ENCODE measurements around the gene MXRA8.
"Not testable (repeated sequence)": the region's sequence is repeated elsewhere in the genome, so short reads cannot be mapped to it uniquely, and the experiment has no call there.

Gene MXRA8

DNA sequence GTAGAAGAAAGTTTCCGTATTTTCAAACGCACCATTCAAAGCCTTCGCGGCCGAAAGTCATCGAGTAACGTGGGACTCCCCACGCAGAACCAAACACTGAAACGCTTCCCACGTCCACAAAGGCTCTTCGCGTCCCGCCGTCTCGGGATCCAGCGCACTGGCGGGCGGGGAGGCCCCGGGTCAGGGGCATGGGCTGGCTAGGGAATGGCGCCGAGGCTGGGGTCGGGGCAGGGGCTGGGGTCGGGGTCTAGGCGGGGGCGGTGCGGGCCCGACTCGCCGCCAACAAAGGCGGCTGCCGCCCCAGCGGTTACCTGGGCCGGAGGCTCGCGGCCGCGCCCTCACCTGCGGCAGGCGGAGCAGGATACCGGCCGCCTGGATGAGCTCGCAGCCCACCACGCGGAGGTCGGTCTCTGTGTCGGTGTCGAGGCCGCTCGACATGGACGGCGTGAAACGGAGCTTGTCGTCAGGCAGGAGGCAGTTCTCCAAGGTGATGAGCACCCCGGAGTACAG, 40.4 kb upstream of the MXRA8 start:
- Mint-ChIP-seq H3K27me3 (no peaks in the 10 kb centered on the region), H3K27ac (peak overlapping the region; percentile 93 to 97), H3K4me3 (peak overlapping the region; percentile 93 to 96), H3K4me1 (peaks cover 67% of the 10 kb centered on the region), H3K9me3 (no peaks in the 10 kb centered on the region)
- DNase-seq = no peak
- ATAC-seq = peak; percentile 6

DNA sequence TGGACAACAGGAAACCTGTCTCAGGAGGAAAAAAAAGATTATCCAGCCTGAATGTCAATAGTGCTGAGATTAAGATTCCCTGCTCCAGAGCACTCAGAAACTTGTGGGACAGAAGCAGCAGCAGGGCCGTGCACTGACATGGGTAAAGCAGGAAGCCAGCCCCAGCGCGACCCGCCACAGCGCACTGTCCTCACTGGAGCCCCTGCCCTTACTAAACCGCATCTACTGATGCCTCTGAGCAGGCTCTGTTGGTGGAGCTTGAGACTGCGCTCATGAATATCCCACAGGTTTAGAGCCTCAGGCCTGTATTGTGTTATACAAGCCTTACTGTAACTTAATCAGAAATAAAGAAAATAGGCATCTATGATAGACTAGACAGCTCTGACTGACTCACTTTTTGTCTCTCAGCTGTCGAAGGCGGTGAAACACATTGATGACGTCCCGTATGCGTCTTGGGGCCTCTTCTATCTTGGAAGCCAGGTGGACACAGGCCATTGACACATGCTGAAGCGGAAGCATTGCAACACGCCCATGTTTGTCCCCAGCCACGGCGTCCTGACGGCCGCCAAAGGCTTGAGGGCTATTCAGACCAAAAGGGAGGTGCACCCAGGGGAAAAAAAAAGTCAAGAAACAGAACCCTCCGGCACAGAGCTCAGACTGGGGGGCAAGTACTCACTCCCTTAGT, 39.6 kb upstream of the MXRA8 start:
- peak overlapping the region; percentile 93 to 97 for H3K27ac Mint-ChIP-seq
- H3K4me3 Mint-ChIP-seq = peak overlapping the region; percentile 93 to 96
- peaks cover 68% of the 10 kb centered on the region for H3K4me1 Mint-ChIP-seq
- DNase-seq = no peak
- no peak for ATAC-seq
- no peaks in the 10 kb centered on the region for H3K9me3 Mint-ChIP-seq
- no peaks in the 10 kb centered on the region for H3K27me3 Mint-ChIP-seq

DNA sequence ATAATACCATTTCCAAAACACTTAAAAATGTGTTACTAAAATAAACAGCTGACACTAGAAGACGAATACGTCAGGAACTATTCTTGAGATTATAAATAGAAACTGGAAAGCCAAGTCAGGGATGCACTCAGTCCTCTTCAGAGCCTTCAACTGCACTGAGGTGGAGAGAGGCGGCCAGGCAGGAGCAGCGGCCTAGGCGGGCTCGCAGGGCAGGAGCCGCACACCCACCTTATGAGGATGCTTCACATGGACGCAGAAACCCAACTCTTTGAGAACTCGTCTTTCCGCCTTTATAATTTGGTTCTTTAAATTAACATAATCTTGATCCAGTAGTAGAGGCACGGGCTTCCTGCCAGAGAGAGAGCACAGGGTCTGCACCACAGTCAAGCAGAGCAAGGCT, 36.8 kb upstream of the MXRA8 start:
- DNase-seq = no peak
- H3K4me1 Mint-ChIP-seq = peaks cover 54% of the 10 kb centered on the region
- H3K4me3 Mint-ChIP-seq = peak overlapping the region in 1 of 2 donors; percentile 29
- peak overlapping the region in 1 of 2 donors; percentile 80 for H3K27ac Mint-ChIP-seq
- no peaks in the 10 kb centered on the region for H3K27me3 Mint-ChIP-seq
- no peaks in the 10 kb centered on the region for H3K9me3 Mint-ChIP-seq
- no peak for ATAC-seq

DNA sequence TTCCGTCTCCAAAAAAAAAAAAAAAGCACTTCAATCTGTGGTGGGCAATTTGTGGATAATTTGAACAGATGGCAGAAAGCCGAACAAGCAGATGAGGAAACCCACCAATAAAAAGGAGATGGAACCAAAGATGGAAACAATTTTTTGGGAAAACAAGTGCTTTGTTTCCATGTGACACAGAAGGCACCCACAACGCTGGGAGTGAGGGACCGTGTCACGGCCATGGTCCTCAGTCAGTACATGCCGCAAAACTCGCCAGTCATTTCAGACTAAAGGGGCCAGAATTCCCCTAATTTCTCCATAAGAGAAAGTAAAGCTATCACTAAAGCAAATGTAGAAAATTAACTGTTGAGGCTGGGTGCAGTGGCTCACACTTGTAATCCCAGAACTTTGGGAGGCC, 35.8 kb upstream of the MXRA8 start:
- no peak for DNase-seq
- Mint-ChIP-seq H3K27me3 (no peaks in the 10 kb centered on the region), H3K9me3 (no peaks in the 10 kb centered on the region), H3K4me1 (peaks cover 46% of the 10 kb centered on the region), H3K4me3 (no peak overlapping the region), H3K27ac (no peak overlapping the region)
- no peak for ATAC-seq

DNA sequence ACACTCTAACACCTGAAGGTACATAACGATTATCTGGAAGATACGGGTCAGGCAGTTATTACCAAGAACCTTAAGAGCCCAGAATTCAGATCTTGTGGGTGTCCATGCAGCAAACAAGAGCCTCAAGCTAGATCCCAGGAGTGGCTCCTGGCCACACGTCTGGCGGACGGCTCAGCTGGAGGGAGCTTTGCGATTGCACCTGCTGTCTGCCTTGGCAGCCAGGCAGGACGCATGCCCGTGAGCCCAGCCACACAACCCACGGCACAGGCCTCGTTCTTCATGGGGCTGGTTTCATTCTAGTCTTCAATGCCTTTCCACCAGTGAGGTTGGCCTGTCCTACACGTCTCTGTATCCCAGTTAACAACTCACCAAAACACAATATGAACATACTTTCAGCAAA, 35.1 kb upstream of the MXRA8 start:
- peaks cover 46% of the 10 kb centered on the region for H3K4me1 Mint-ChIP-seq
- DNase-seq (no peak), ATAC-seq (no peak)
- no peaks in the 10 kb centered on the region for H3K27me3 Mint-ChIP-seq
- no peaks in the 10 kb centered on the region for H3K9me3 Mint-ChIP-seq
- H3K4me3 Mint-ChIP-seq = no peak overlapping the region
- no peak overlapping the region for H3K27ac Mint-ChIP-seq

DNA sequence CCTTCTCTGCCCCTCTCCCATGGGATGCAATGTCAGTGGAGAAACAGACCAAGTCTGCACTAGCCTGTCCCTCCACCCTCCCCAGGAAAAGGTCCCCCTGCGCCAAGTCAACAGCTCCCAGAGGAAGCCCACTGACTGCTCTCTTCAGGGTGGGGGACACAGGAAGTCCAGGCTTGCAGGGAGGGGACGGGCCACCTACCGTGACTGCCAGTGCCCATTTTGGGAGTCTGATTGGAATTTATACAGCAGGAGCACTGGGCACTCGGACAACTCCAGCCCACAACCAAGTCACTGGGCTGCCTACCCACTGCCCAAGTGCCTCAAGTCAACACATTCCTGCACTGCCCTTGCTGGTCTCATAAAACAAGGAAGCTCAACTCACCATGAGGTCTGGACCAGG, 34.7 kb upstream of the MXRA8 start:
- Mint-ChIP-seq H3K27ac (no peak overlapping the region), H3K27me3 (no peaks in the 10 kb centered on the region), H3K4me1 (peaks cover 42% of the 10 kb centered on the region), H3K9me3 (no peaks in the 10 kb centered on the region), H3K4me3 (no peak overlapping the region)
- no peak for ATAC-seq
- DNase-seq = no peak

DNA sequence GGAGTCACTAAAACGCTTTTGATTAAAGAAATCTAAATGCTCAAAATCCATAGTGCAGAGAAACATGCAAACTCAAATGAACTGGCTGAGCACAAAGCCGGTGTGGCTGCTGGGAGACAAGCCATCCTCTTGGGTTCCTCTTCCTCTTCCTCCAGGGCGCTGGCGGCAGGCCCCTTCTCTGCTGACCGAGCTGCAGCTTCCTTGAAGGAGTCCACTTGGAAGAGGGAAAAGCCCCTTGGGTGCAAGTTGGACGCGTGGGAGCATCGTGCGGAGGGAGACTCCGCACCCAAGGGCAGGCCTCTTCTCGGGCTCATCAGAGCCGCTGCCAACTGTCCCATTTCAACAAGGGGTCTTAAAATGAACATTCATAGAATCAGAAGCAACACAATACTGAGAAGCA, 32.9 kb upstream of the MXRA8 start:
- peaks cover 31% of the 10 kb centered on the region for H3K4me1 Mint-ChIP-seq
- H3K4me3 Mint-ChIP-seq = no peak overlapping the region
- ATAC-seq = no peak
- peak overlapping the region; percentile 37 to 42 for H3K27ac Mint-ChIP-seq
- no peak for DNase-seq
- H3K9me3 Mint-ChIP-seq = no peaks in the 10 kb centered on the region
- H3K27me3 Mint-ChIP-seq = no peaks in the 10 kb centered on the region

DNA sequence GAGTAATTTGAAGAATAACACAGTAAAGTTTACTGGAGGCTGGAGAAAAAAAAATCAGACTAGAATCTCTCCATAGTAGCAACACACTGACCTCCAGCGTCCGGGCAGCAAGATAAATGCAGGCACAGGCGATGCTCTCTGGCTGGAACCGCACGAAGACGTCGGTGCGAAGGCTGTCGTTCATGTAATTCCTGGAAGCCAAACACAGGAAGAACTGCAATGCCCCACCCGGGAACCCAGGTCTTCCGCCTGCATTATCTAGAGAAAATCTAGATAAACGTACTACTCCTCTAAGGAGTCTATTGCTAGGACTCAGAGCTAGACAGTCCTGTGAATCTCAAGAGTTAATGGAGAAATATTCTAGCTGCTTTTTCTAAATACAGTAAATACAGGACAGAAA, 32.3 kb upstream of the MXRA8 start:
- no peaks in the 10 kb centered on the region for H3K27me3 Mint-ChIP-seq
- H3K4me3 Mint-ChIP-seq = no peak overlapping the region
- no peaks in the 10 kb centered on the region for H3K9me3 Mint-ChIP-seq
- DNase-seq (no peak), ATAC-seq (no peak)
- H3K27ac Mint-ChIP-seq = peak overlapping the region in 1 of 2 donors; percentile 37
- peaks cover 28% of the 10 kb centered on the region for H3K4me1 Mint-ChIP-seq

DNA sequence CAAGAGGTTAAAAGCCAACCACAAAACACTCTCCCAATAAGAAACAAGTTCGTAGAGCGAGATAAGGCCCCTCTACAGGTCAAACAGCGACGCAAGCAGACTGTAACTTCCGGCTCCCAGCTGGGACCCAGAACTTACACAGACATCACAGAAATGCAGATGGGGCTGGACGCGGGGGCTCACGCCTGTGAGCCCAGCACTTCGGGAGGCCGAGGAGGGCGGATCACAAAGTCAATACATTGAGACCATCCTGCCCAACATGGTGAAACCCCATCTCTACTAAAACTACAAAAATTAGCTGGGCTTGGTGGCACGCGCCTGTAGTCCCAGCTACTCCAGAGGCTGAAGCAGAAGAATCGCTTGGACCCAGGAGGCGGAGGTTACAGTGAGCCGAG, 29.7 kb upstream of the MXRA8 start:
- H3K4me1 Mint-ChIP-seq = peaks cover 13% of the 10 kb centered on the region

DNA sequence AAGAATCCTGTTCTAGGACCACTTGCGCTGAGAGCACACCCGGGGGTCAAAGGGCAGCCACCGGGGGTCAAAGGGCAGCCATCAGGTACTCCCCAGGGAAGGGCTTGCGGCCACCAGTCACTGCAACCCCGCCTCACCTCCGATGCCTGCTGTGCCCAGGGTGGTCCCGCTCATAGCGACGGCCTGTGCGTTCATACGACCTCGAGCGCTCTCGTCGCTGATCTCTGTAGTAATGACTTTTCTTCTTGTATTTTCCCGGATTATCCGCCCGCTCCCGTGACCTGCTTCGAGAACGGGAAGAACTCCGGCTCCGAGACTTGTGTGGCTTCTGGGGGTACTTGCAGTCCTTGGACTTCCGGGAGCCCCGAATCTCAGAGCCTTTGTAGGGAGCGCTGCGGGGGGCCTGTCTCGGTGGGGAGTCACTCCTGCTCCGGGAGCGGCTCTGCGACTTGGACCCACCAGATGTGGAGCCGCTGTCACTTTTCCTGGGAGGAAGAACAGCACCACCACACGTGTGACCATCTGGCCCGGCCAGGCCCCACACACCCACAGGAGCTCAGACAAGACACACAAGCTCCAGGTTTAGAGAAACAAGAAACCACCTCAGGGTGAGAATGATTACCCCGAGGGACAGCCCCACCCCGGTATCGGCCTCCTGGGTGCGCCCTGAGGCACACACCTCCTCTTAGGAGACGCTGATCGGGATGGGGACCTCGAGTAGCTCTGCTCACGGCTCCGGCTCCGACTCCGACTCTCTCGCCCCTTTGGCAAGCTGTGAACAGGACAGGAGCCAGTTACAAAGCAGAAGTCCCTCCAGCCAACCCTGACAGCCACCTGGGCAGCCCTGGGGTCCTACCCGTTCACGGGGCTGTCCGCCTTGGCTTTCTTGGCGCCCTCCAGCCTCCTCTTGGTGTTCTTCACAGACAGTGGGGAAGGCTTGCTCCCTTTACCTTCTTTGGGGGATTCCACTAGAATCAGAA, 29.0 kb upstream of the MXRA8 start:
- H3K27ac Mint-ChIP-seq = peak overlapping the region in 1 of 2 donors; percentile 67
- peaks cover 7% of the 10 kb centered on the region for H3K4me1 Mint-ChIP-seq
- ATAC-seq = no peak
- no peaks in the 10 kb centered on the region for H3K27me3 Mint-ChIP-seq
- DNase-seq = no peak
- no peak overlapping the region for H3K4me3 Mint-ChIP-seq
- no peaks in the 10 kb centered on the region for H3K9me3 Mint-ChIP-seq

More for the DNA sequence above, 29.7 kb upstream of the MXRA8 start:
- peak overlapping the region in 1 of 2 donors; percentile 67 for H3K27ac Mint-ChIP-seq
- no peak for DNase-seq
- no peaks in the 10 kb centered on the region for H3K27me3 Mint-ChIP-seq
- ATAC-seq = no peak
- H3K4me3 Mint-ChIP-seq = no peak overlapping the region
- no peaks in the 10 kb centered on the region for H3K9me3 Mint-ChIP-seq

DNA sequence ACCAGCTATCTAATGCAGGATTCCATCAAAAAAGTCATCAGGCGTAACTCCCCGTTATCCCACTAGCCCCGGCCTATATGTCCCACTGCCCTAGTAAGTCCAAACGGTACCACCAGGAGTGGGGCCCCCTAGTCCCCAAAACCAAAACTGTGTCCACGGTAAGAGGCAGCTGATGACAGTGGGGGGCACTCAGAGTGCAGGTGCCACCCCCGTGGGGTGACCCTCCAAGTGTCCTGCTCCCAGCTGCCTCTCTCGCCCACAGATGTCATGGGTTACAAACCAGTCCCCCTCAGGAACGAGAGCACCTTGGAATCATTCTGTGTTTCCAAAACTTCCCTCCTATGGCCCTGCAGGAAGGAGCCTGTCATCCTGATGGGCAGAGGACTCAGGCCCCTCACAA, 27.6 kb upstream of the MXRA8 start:
- no peaks in the 10 kb centered on the region for H3K9me3 Mint-ChIP-seq
- ATAC-seq (no peak), DNase-seq (no peak)
- H3K4me3 Mint-ChIP-seq = no peak overlapping the region
- no peaks in the 10 kb centered on the region for H3K4me1 Mint-ChIP-seq
- H3K27ac Mint-ChIP-seq = no peak overlapping the region
- H3K27me3 Mint-ChIP-seq = no peaks in the 10 kb centered on the region

DNA sequence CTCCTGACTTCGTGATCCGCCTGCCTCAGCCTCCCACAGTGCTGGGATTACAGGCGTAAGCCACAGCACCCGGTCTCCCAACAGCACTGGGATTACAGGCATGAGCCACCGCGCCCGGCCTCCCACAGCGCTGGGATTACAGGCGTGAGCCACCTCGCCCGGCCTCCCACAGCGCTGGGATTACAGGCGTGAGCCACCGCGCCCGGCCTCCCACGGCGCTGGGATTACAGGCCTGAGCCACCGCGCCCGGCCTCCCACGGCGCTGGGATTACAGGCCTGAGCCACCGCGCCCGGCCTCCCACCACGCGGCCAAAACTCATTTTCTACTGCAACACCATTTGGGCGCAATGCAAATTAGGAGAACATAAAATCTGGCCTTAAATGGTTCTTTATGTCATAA, 27.0 kb upstream of the MXRA8 start:
- H3K4me1 Mint-ChIP-seq, H3K27me3 Mint-ChIP-seq, ATAC-seq, H3K9me3 Mint-ChIP-seq, H3K4me3 Mint-ChIP-seq, DNase-seq: not testable (repeated sequence)
- H3K27ac Mint-ChIP-seq = peak overlapping the region in 1 of 2 donors; percentile 54

DNA sequence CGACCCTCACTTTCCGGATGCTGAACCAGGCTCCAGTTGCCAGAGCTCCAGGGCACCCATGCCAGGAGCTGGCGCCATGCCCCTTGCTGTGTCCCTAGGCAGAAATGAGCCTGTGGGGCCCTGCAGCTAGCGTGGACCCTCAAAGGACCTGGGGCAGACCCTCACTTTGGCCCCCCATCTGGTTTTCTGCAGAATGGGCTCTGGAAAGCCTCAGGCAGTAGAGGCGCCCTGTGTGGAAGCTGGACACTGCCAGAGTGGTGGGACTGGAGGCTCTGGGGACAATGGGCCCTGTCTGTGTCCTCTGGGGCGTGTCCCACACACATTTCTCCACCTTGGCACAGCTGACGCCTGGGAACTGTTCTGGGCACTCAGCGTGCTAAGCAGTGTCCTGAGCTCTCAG, 22.9 kb upstream of the MXRA8 start:
- no peak overlapping the region for H3K27ac Mint-ChIP-seq
- no peaks in the 10 kb centered on the region for H3K27me3 Mint-ChIP-seq
- no peaks in the 10 kb centered on the region for H3K9me3 Mint-ChIP-seq
- H3K4me1 Mint-ChIP-seq = peaks cover 6% of the 10 kb centered on the region
- no peak for ATAC-seq
- no peak for DNase-seq
- no peak overlapping the region for H3K4me3 Mint-ChIP-seq

DNA sequence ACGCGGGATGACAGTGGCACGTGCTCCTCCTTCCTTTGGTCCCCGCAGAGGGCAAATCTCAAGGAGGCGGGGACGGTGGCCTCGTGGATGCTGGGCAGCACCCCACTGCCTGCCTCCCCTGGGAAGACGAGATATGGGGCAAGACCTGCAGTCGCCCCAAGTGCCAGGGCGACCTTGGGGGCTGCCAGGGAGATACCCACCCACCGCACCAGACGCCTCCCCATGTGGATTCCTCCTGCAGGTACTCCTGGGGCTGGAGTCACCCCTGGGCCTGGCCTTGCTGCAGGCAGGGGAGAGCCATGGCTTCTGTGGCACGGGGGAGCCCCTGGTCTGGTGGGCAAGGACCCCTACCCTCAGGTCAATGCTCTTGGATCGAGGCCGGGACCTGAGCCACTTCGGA, 22.5 kb upstream of the MXRA8 start:
- Mint-ChIP-seq H3K9me3 (no peaks in the 10 kb centered on the region), H3K27ac (no peak overlapping the region), H3K4me1 (peaks cover 10% of the 10 kb centered on the region), H3K27me3 (no peaks in the 10 kb centered on the region), H3K4me3 (no peak overlapping the region)
- no peak for ATAC-seq
- no peak for DNase-seq

DNA sequence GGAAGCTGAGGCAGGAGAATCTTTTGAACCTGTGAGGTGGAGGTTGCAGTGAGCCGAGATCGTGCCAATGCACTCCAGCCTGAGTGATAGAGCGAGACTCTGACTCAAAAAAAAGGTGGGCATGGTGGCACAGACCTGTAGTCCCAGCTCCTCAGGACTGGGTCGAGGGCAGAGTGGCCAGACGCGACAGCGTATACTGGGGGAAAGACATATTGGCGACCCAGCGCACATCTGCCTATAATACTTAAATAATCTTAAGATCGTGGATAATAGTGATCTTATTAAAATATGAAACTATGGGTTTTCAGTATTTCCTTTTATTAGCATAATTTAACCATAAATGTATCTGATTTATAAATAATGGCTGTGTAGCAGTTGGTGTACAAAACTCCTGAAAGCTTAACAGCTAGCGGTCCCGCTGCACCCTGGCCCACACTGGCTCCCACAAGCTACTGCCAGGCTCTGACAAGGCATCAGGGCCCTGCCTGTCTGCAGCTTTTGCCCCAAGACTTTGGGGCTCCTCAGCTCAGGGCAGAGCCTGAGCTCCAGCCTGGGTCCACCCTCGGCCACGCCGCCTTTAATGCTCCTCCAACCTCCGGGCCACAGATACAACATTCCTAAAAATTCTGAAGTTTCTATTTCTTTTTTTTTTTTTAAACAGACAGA, 19.3 kb upstream of the MXRA8 start:
- ATAC-seq (no peak), DNase-seq (no peak)
- H3K4me1 Mint-ChIP-seq = peaks cover 29% of the 10 kb centered on the region
- no peaks in the 10 kb centered on the region for H3K9me3 Mint-ChIP-seq
- H3K4me3 Mint-ChIP-seq = no peak overlapping the region
- H3K27me3 Mint-ChIP-seq = no peaks in the 10 kb centered on the region
- H3K27ac Mint-ChIP-seq = no peak overlapping the region
